SK-N-MC (cell line): ENCODE results near the gene C16orf92.
"Not testable (repeated sequence)": the region's sequence is repeated elsewhere in the genome, so short reads cannot be mapped to it uniquely, and the experiment has no call there.

Experiments used
- EZH2 ChIP-seq: fragments of 200-600 bp; sonication (generic); IDR thresholded peaks from one replicate; pipeline ENCODE4 v1.6.1; 2017; ENCODE audit warnings: antibody characterized with exemption
- POLR2AphosphoS5 ChIP-seq: IDR thresholded peaks from 2 replicates; pipeline ENCODE4 v1.6.1; 2012; ENCODE audit warnings: mild to moderate bottlenecking, low read depth, low read length, borderline replicate concordance

DNA sequence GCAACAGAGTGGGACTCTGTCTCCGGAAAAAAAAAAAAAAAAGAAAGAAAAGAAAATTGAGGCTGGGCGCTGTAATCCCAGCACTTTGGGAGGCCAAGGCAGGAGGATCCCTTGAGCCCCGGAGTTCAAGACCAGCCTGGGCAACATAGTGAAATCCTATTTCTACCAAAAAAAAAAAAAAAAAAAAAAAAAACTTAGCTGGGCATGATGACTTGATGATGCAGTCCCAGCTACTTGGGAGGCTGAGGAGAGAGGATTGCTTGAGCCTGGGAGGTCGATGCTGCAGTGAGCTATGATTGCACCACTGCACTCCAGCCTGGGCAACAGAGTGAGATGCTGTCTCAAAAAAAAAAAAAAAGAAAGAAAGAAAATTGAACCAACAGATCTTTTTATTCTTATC, 5.1 kb upstream of the C16orf92 start:
- TF ChIP-seq EZH2, POLR2AphosphoS5: not testable (repeated sequence)
